Lower lobe of right lung (tissue), 2 donors: ENCODE measurements around the gene CYB5D1. TPM values are rescaled to one million over a fixed set of nuclear protein-coding genes. Genes with fewer than 3 reads are reported as not detected.
A peak's percentile ranks its signal among the peaks of the same experiment; 100 is the strongest.

Experiments used
- ATAC-seq, 2 donors: fragments of 200-7000 bp; cut with Tn5 transposase; one replicate each; pipeline ENCODE4 v1.9.1; 2020 to 2022; ENCODE audit warnings: mild to moderate bottlenecking in 2 of 2, moderate library complexity in 2 of 2
- DNase-seq: peaks from one replicate; pipeline ENCODE4 v3.0.0-alpha.2; 2020
- H3K27ac ChIP-seq: fragments of 200-600 bp; one replicate; pipeline ENCODE4 v1.8.0; 2022
- H3K27me3 ChIP-seq: fragments of 200-600 bp; one replicate; pipeline ENCODE4 v1.8.0; 2022; ENCODE audit warnings: low read depth
- H3K36me3 ChIP-seq: fragments of 200-600 bp; one replicate; pipeline ENCODE4 v1.8.0; 2022; ENCODE audit warnings: mild to moderate bottlenecking
- H3K4me1 ChIP-seq: fragments of 200-600 bp; one replicate; pipeline ENCODE4 v1.8.0; 2022
- H3K4me3 ChIP-seq: fragments of 200-600 bp; one replicate; pipeline ENCODE4 v1.8.0; 2022; ENCODE audit warnings: mild to moderate bottlenecking
- H3K9me3 ChIP-seq: fragments of 200-600 bp; one replicate; pipeline ENCODE4 v1.8.0; 2022
- CTCF ChIP-seq: fragments of 200-600 bp; IDR thresholded peaks from one replicate; pipeline ENCODE4 v1.8.0; 2022; ENCODE audit warnings: antibody characterized with exemption, mild to moderate bottlenecking
- intact Hi-C: fragments of 100-400 bp; cut with DNase I; formaldehyde crosslinking; loops from one replicate; pipeline ENCODE4 v1.11.0; 2022
- total RNA-seq: library from RNA; stranded (reverse); fragmentation: NEBNext Ultra II Directional; extraction: Animal tissue kit (Norgen Biotek cat#: 25700); gene quantifications from one replicate; pipeline ENCODE4 v1.2.1, GENCODE V29; 2021
- donor health status: DM: no; HTN: yes; CAD: no; lungs with severe emphysema.

The CYB5D1 gene
- total RNA-seq, 1 donor from 2014 or later = 12.6 TPM

DNA sequence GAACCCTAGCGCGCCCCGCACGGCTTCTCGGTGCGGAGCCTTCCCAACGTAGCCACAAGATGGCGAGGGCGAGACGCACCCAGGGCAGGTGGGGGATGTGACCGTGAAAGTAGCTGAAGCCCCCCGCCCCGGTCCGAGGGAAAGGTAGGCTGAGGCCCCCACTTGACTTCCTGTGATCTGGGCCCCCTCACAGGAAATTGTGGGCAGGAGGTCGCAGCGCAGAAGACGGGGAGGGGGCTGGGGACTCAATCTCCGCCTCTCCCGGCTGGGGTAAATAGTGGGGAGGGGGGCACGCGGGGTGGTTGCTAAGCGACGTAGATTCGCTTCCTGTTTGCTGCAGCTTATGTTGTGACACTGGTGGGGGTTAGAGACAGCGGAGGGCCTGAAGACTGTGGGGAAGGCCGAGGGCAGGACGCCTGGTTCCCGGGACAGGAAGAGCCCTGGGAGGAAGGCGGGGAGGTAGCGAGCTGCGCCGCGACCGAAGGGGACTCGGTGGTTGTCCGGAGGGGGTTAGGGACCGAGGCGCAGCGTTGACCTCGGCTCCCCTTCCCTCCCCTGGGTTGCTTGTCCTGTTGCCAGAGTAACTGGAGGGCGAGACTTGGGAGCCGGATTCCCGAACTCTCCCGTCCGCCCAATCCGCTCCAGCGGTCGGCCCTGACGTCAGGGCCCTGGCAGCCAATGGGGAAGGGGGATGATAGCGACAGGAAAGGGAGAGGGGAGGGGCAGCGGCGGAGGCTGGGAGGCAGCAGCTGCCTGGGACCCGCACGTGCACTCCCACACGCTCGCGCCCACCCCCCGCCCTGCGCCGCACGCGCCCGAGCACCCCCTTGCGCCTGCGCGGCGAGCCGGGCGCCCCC lies 22.6 kb upstream of the CYB5D1 start:
- DNase-seq (peak; percentile 97), ATAC-seq (peak; percentile 80 to 88)
- TF ChIP-seq CTCF = peak; percentile 75
- intact Hi-C loops = no loop called here
- peaks cover 5% of the 10 kb centered on the region for H3K36me3 ChIP-seq
- H3K9me3 ChIP-seq = no peaks in the 10 kb centered on the region
- H3K27ac ChIP-seq = peak overlapping the region; percentile 99
- peaks cover 32% of the 10 kb centered on the region for H3K4me1 ChIP-seq
- no peaks in the 10 kb centered on the region for H3K27me3 ChIP-seq
- H3K4me3 ChIP-seq = peak overlapping the region; percentile 87

DNA sequence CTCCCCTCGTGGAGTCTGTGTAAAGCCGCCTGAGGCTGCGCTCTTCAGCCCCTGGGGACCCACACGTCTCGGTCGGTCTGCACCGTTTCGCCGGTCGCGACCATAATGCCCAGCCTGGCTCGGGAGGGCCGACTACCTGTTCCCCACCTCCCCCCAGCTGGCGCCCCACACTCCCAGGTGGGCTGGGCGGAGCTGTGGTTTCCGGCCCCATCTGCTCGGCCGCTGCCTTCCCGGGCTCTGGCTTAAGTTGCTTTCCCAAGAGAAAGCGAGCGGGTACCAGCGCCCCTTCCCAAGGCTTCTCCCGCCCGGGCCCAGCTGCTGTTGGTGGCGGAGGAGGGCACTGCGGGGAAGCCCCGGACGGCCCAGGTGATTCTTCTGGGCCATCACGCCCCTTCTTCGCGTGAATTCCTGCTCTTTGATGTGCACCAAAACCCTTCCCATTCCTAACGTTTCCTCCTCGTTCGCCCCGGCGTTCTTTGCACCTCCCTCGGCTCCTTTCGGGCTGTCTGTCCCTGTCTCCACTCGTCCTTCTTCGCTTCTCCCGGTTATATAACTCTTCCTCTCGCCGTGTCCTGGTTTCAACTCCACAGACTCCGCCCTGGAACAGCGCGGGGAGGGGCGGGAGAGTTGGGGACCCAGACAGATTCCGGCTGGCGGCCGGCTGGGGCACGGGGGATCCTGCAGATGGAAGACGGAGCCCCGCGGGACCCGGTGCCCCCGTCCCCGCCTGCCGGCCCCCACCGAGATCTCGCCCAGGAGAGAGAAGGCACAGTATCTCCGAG lies 21.8 kb upstream of the CYB5D1 start:
- ATAC-seq (peak; percentile 30 to 62), DNase-seq (peak; percentile 79)
- H3K9me3 ChIP-seq = no peaks in the 10 kb centered on the region
- no peak for TF ChIP-seq CTCF
- H3K27ac ChIP-seq = peak overlapping the region; percentile 99
- peaks cover 40% of the 10 kb centered on the region for H3K4me1 ChIP-seq
- intact Hi-C loops = no loop called here
- H3K27me3 ChIP-seq = no peaks in the 10 kb centered on the region
- H3K4me3 ChIP-seq = peak overlapping the region; percentile 87
- H3K36me3 ChIP-seq = peaks cover 8% of the 10 kb centered on the region

- Histone ChIP-seq H3K36me3 (peaks cover 8% of the 10 kb centered on the region), H3K27me3 (no peaks in the 10 kb centered on the region), H3K27ac (peak overlapping the region; percentile 99), H3K4me1 (peaks cover 45% of the 10 kb centered on the region), H3K4me3 (peak overlapping the region; percentile 87), H3K9me3 (no peaks in the 10 kb centered on the region)
- peak; percentile 35 to 40 for ATAC-seq
- TF ChIP-seq CTCF = no peak
- intact Hi-C loops = no loop called here
- DNase-seq = peak; percentile 91
These were observed 21.0 kb upstream of the CYB5D1 start for GRCh38 chr17:7836596-7837407.

- peak overlapping the region; percentile 87 for H3K4me3 ChIP-seq
These were observed 20.3 kb upstream of the CYB5D1 start for GRCh38 chr17:7837408-7838088.

More at GRCh38 chr17:7837408-7838088, 20.3 kb upstream of the CYB5D1 start:
- H3K27ac ChIP-seq = peak overlapping the region; percentile 99
- intact Hi-C loops = no loop called here
- ATAC-seq = no peak
- peaks cover 45% of the 10 kb centered on the region for H3K4me1 ChIP-seq
- H3K9me3 ChIP-seq = no peaks in the 10 kb centered on the region
- DNase-seq = no peak
- H3K27me3 ChIP-seq = no peaks in the 10 kb centered on the region
- no peak for TF ChIP-seq CTCF
- H3K36me3 ChIP-seq = peaks cover 8% of the 10 kb centered on the region
